Large intestine (tissue), 3 donors: Measurements from ENCODE around the gene TAOK1. TPM values are rescaled to one million over a fixed set of nuclear protein-coding genes. Genes with fewer than 3 reads are reported as not detected.
A peak's percentile ranks its signal among the peaks of the same experiment; 100 is the strongest.

Experiments
- DNase-seq, 2 donors: peaks; one replicate each; pipeline versions ENCODE4 v3.0.0 to v3.0.0-alpha.2; 2013
- H3K27ac ChIP-seq: one replicate; pipeline ENCODE4 v1.5.1; 2013; ENCODE audit warnings: low read length
- H3K27me3 ChIP-seq: 2 replicates; pipeline ENCODE4 v1.6.1; 2013; ENCODE audit warnings: low read length; ENCODE audit not compliant: control insufficient read depth, insufficient read depth
- H3K36me3 ChIP-seq: 2 replicates; pipeline ENCODE4 v1.6.1; 2013; ENCODE audit warnings: low read length; ENCODE audit not compliant: control insufficient read depth, insufficient read depth
- H3K4me1 ChIP-seq: one replicate; pipeline ENCODE4 v1.6.1; 2013; ENCODE audit warnings: low read length; ENCODE audit not compliant: control insufficient read depth, insufficient read depth
- H3K4me3 ChIP-seq: one replicate; pipeline ENCODE4 v1.5.1; 2013; ENCODE audit warnings: low read length
- H3K9me3 ChIP-seq: one replicate; pipeline ENCODE4 v1.6.1; 2013; ENCODE audit warnings: mild to moderate bottlenecking, low read depth, low read length, moderate library complexity; ENCODE audit not compliant: control insufficient read depth
- WGBS: methylation state at CpG from one replicate; pipeline ENCODE4 v1.1.5; 2013; ENCODE audit warnings: low lambda C conversion rate; ENCODE audit not compliant: insufficient coverage; 5-methylcytosine and 5-hydroxymethylcytosine counted together
- polyA plus RNA-seq: library from polyadenylated mRNA; unstranded; fragments of 120-200 nt; gene quantifications from one replicate; pipeline ENCODE4 v1.2.1, GENCODE V29; 2013

TAOK1 gene
- polyA plus RNA-seq, 1 donor, result 22.2 TPM

- H3K4me3 ChIP-seq, result no peak overlapping the region
- peaks cover 57% of the 10 kb centered on the region for H3K36me3 ChIP-seq
- H3K9me3 ChIP-seq, result peaks cover 4% of the 10 kb centered on the region
- no peak overlapping the region for H3K27ac ChIP-seq
- WGBS, result no CpG with 5 or more reads among the region's 10 CpGs
- no peaks in the 10 kb centered on the region for H3K27me3 ChIP-seq
- no peak for DNase-seq
- H3K4me1 ChIP-seq, result peaks cover 3% of the 10 kb centered on the region
Observed at GRCh38 chr17:29582254-29582765, 192.1 kb downstream of the TAOK1 start.

GRCh38 chr17:29582772-29583171 is 192.6 kb downstream of the TAOK1 start:
- WGBS, result no CpG with 5 or more reads among the region's 13 CpGs
- DNase-seq, result no peak
- H3K36me3 ChIP-seq, result peaks cover 52% of the 10 kb centered on the region
- peaks cover 4% of the 10 kb centered on the region for H3K9me3 ChIP-seq
- H3K27ac ChIP-seq, result no peak overlapping the region
- no peaks in the 10 kb centered on the region for H3K27me3 ChIP-seq
- peaks cover 7% of the 10 kb centered on the region for H3K4me1 ChIP-seq
- no peak overlapping the region for H3K4me3 ChIP-seq

- peaks cover 44% of the 10 kb centered on the region for H3K36me3 ChIP-seq
- peaks cover 4% of the 10 kb centered on the region for H3K9me3 ChIP-seq
- no peak for DNase-seq
- no CpG with 5 or more reads among the region's 16 CpGs for WGBS
- peaks cover 13% of the 10 kb centered on the region for H3K4me1 ChIP-seq
- H3K27me3 ChIP-seq, result no peaks in the 10 kb centered on the region
- no peak overlapping the region for H3K27ac ChIP-seq
- no peak overlapping the region for H3K4me3 ChIP-seq
Observed at GRCh38 chr17:29583324-29584248, 193.4 kb downstream of the TAOK1 start.

- no peak for DNase-seq
- Histone ChIP-seq H3K27ac (no peak overlapping the region), H3K4me3 (no peak overlapping the region), H3K36me3 (peaks cover 35% of the 10 kb centered on the region), H3K9me3 (peaks cover 4% of the 10 kb centered on the region), H3K4me1 (peaks cover 13% of the 10 kb centered on the region), H3K27me3 (no peaks in the 10 kb centered on the region)
- WGBS, result no CpG with 5 or more reads among the region's 12 CpGs
Observed at GRCh38 chr17:29584452-29585079, 194.4 kb downstream of the TAOK1 start.

GRCh38 chr17:29585080-29585751 is 195.1 kb downstream of the TAOK1 start:
- Histone ChIP-seq H3K36me3 (peaks cover 29% of the 10 kb centered on the region), H3K27me3 (no peaks in the 10 kb centered on the region), H3K27ac (no peak overlapping the region), H3K9me3 (peaks cover 4% of the 10 kb centered on the region), H3K4me3 (no peak overlapping the region), H3K4me1 (peaks cover 19% of the 10 kb centered on the region)
- no CpG with 5 or more reads among the region's 8 CpGs for WGBS
- no peak for DNase-seq

GRCh38 chr17:29586676-29587469 is 196.7 kb downstream of the TAOK1 start:
- H3K27me3 ChIP-seq, result no peaks in the 10 kb centered on the region
- DNase-seq, result no peak
- peaks cover 17% of the 10 kb centered on the region for H3K36me3 ChIP-seq
- peaks cover 35% of the 10 kb centered on the region for H3K4me1 ChIP-seq
- no CpG with 5 or more reads among the region's 9 CpGs for WGBS
- peaks cover 4% of the 10 kb centered on the region for H3K9me3 ChIP-seq
- H3K4me3 ChIP-seq, result no peak overlapping the region
- no peak overlapping the region for H3K27ac ChIP-seq

GRCh38 chr17:29587591-29587990 is 197.4 kb downstream of the TAOK1 start:
- H3K27me3 ChIP-seq, result no peaks in the 10 kb centered on the region
- H3K36me3 ChIP-seq, result peaks cover 11% of the 10 kb centered on the region
- DNase-seq, result no peak
- no peak overlapping the region for H3K27ac ChIP-seq
- no CpG with 5 or more reads among the region's 6 CpGs for WGBS
- peaks cover 4% of the 10 kb centered on the region for H3K9me3 ChIP-seq
- H3K4me3 ChIP-seq, result peak overlapping the region; percentile 77
- peaks cover 42% of the 10 kb centered on the region for H3K4me1 ChIP-seq

GRCh38 chr17:29588017-29588561 is 197.9 kb downstream of the TAOK1 start:
- Histone ChIP-seq H3K36me3 (peaks cover 6% of the 10 kb centered on the region), H3K9me3 (peaks cover 4% of the 10 kb centered on the region), H3K27ac (no peak overlapping the region), H3K27me3 (no peaks in the 10 kb centered on the region), H3K4me1 (peaks cover 45% of the 10 kb centered on the region), H3K4me3 (peak overlapping the region; percentile 77)
- no peak for DNase-seq
- no CpG with 5 or more reads among the region's 8 CpGs for WGBS

- Histone ChIP-seq H3K4me3 (peak overlapping the region; percentile 77), H3K27me3 (no peaks in the 10 kb centered on the region), H3K36me3 (peaks cover 2% of the 10 kb centered on the region), H3K9me3 (no peaks in the 10 kb centered on the region), H3K27ac (peak overlapping the region; percentile 71), H3K4me1 (peaks cover 47% of the 10 kb centered on the region)
- peak; percentile 24 to 61 for DNase-seq
- no CpG with 5 or more reads among the region's 72 CpGs for WGBS
Observed at GRCh38 chr17:29588562-29589411, 198.6 kb downstream of the TAOK1 start.
